Measurements from ENCODE around the gene DAAM1. TPM values are rescaled to one million over a fixed set of nuclear protein-coding genes. Genes with fewer than 3 reads are reported as not detected.

DAAM1 gene
- polyA plus RNA-seq, 2 of the 4 experiments (the other 2 are of a cell fraction) = 6.8 to 10.8 TPM

DNA sequence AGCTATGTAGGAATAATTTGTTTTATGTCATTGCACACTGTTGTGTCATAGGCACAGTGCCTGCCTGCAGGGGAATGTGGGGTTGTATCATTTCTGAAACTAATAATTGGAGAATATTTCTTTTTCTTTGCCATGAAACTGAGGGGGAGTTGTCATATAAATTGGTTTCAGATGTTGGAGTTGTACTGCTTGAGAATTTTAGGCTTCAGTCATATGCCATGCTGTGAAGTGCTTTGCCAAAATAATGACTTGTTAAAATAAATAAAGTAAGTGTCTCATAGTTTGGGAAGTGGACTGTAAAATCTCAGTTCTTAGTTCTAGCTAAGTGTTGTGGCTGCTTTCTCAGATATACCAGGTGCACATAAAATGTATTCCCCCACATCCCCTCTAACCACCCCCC lies 116.8 kb downstream of the DAAM1 start:
- Histone ChIP-seq H3K4me1 (peaks cover 27% of the 10 kb centered on the region), H3K27ac (peak overlapping the region in 1 of 2 experiments; percentile 14; a peak in 1 of 6 replicates), H3K4me3 (no peak overlapping the region), H3K9me3 (no peaks in the 10 kb centered on the region), H3K4me2 (no peak overlapping the region; the same call in 2 of the 3 replicates)
- TF ChIP-seq FOXS1 (CRISPR knock-in tag; IDR thresholded peaks at IDR 0.05) = no peak
- TF ChIP-seq RAD21 (conservative IDR thresholded peaks at IDR 0.05 in 1 of 2, IDR thresholded peaks at IDR 0.05 in 1 of 2) = no peak
- TF ChIP-seq, protein P1, sequence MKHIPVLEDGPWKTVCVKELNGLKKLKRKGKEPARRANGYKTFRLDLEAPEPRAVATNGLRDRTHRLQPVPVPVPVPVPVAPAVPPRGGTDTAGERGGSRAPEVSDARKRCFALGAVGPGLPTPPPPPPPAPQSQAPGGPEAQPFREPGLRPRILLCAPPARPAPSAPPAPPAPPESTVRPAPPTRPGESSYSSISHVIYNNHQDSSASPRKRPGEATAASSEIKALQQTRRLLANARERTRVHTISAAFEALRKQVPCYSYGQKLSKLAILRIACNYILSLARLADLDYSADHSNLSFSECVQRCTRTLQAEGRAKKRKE (CRISPR knock-in tag; IDR thresholded peaks at IDR 0.05; ENCODE audit: low read depth) = no peak
- TF ChIP-seq, protein P2, sequence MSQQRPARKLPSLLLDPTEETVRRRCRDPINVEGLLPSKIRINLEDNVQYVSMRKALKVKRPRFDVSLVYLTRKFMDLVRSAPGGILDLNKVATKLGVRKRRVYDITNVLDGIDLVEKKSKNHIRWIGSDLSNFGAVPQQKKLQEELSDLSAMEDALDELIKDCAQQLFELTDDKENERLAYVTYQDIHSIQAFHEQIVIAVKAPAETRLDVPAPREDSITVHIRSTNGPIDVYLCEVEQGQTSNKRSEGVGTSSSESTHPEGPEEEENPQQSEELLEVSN (IDR thresholded peaks at IDR 0.05; ENCODE audit: borderline replicate concordance, low read depth) = no peak
- TF ChIP-seq BHLHE40 (IDR thresholded peaks at IDR 0.05; ENCODE audit: low read depth, low read length) = no peak
- no peak for TF ChIP-seq FOSB (CRISPR knock-in tag; IDR thresholded peaks at IDR 0.05)
- no peak for TF ChIP-seq SREBF2 (IDR thresholded peaks at IDR 0.05)
- TF ChIP-seq, protein P3, sequence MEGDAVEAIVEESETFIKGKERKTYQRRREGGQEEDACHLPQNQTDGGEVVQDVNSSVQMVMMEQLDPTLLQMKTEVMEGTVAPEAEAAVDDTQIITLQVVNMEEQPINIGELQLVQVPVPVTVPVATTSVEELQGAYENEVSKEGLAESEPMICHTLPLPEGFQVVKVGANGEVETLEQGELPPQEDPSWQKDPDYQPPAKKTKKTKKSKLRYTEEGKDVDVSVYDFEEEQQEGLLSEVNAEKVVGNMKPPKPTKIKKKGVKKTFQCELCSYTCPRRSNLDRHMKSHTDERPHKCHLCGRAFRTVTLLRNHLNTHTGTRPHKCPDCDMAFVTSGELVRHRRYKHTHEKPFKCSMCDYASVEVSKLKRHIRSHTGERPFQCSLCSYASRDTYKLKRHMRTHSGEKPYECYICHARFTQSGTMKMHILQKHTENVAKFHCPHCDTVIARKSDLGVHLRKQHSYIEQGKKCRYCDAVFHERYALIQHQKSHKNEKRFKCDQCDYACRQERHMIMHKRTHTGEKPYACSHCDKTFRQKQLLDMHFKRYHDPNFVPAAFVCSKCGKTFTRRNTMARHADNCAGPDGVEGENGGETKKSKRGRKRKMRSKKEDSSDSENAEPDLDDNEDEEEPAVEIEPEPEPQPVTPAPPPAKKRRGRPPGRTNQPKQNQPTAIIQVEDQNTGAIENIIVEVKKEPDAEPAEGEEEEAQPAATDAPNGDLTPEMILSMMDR (IDR thresholded peaks at IDR 0.05) = no peak
- TF ChIP-seq PHF8 (IDR thresholded peaks at IDR 0.05; ENCODE audit: borderline replicate concordance, low read depth) = no peak
- no peak for TF ChIP-seq RARB (CRISPR knock-in tag; IDR thresholded peaks at IDR 0.05)
- TF ChIP-seq, protein P4, sequence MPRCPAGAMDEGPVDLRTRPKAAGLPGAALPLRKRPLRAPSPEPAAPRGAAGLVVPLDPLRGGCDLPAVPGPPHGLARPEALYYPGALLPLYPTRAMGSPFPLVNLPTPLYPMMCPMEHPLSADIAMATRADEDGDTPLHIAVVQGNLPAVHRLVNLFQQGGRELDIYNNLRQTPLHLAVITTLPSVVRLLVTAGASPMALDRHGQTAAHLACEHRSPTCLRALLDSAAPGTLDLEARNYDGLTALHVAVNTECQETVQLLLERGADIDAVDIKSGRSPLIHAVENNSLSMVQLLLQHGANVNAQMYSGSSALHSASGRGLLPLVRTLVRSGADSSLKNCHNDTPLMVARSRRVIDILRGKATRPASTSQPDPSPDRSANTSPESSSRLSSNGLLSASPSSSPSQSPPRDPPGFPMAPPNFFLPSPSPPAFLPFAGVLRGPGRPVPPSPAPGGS (IDR thresholded peaks at IDR 0.05) = no peak
- TF ChIP-seq JUN (IDR thresholded peaks at IDR 0.05) = no peak
- TF ChIP-seq, protein P5, sequence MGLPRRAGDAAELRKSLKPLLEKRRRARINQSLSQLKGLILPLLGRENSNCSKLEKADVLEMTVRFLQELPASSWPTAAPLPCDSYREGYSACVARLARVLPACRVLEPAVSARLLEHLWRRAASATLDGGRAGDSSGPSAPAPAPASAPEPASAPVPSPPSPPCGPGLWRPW (IDR thresholded peaks at IDR 0.05) = no peak
- TF ChIP-seq ESRRA (IDR thresholded peaks at IDR 0.05; ENCODE audit: borderline replicate concordance, low read length) = no peak
- ChIA-PET POLR2A (no interaction called here), CTCF (interaction anchor here (1.1 to 2.1 kb wide), 4 partner anchors 12 to 182 kb away, joined by 3 to 7 read pairs (median 5); no protein-coding TSS in a partner anchor)
- FAIRE-seq (no peak), DNase-seq (ENCODE audit: low read depth in 1 of 2, low spot score in 1 of 2) (no peak), ATAC-seq (no peak)

DNA sequence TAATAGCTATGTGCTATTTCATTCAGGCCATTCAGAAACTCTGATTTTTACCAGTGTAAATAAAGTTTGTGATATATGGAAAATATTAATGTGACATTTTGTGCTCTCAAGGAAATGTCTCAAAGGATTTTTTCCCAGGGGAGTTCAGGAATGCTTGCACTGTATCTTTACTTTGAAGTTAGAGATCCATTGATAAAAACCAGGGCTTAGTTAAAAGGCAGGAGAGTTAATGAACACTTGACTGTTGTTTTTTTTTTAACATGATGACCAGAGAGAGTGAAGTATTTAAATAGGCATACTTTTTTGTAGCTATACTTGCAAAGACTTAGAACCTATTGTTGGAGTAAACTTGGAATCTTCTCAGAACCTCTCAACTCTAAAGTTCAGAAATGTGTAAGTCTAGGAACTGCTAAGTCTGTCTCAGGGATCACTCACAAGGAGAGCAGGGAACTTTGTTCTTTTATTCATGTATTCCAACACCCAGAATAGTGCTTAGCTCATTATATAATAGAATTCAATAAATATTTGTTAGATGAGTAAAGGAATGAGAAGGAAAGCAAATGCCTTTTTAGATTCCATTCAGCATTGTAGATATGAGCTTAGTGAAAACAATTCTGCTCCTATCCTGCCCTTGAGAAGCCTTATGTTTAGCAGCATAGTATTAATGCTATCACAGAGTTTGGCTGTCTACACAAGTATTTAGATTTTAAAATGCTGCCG lies 117.5 kb downstream of the DAAM1 start:
- FAIRE-seq (no peak), DNase-seq (ENCODE audit: low read depth in 1 of 2, low spot score in 1 of 2) (no peak), ATAC-seq (no peak; a peak in 1 of 6 replicates)
- CTCF ChIA-PET = interaction anchor here (0.6 to 2.1 kb wide), 9 partner anchors 13 to 182 kb away, joined by 3 to 6 read pairs (median 4); no protein-coding TSS in a partner anchor
- Histone ChIP-seq H3K9me3 (no peaks in the 10 kb centered on the region), H3K4me1 (peaks cover 27% of the 10 kb centered on the region), H3K4me2 (peak overlapping the region; percentile 27), H3K27ac (peak overlapping the region; percentile 12 to 36; a peak in 2 of 6 replicates), H3K4me3 (no peak overlapping the region)
- no peak for TF ChIP-seq POLR2A (IDR thresholded peaks at IDR 0.05; ENCODE audit: low read length)
- TF ChIP-seq, protein P1 (CRISPR knock-in tag; IDR thresholded peaks at IDR 0.05; ENCODE audit: low read depth) = no peak
- POLR2A ChIA-PET = no interaction called here
- WGBS (ENCODE audit: missing lambda C conversion rate) = 57% methylated on average over 1 of the region's 1 CpG

DNA sequence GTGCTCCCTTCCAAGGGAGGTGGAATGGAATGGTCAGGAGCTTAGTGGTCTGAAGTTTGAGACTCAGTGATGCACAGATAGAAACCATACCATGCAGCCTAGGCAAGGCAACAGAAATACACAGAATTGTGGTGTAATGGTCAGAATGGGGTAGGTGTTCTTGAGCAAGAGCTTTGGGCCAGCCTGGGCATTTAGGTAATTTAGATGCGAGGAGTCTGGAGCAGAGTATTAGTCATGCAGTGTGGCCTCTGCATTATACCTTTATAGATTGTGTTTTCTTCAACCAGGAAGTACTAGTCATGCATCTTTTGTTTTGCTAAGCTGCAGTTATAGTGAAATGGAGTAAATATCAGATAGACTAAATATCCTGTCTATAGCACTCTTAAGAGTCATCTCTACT lies 118.3 kb downstream of the DAAM1 start:
- Histone ChIP-seq H3K4me1 (peaks cover 27% of the 10 kb centered on the region), H3K4me2 (peak overlapping the region; percentile 27), H3K4me3 (no peak overlapping the region), H3K9me3 (no peaks in the 10 kb centered on the region), H3K27ac (peak overlapping the region in 1 of 2 experiments; percentile 36; a peak in 2 of 6 replicates)
- WGBS (ENCODE audit: missing lambda C conversion rate) = 54% methylated on average over 1 of the region's 1 CpG
- no peak for TF ChIP-seq FOSL2 (IDR thresholded peaks at IDR 0.05)
- TF ChIP-seq FOSL2 (CRISPR knock-in tag; IDR thresholded peaks at IDR 0.05) = peak; percentile 39
- TF ChIP-seq NPAS2 (CRISPR knock-in tag; IDR thresholded peaks at IDR 0.05; ENCODE audit: borderline replicate concordance) = no peak
- ChIA-PET POLR2A (no interaction called here), CTCF (interaction anchor here (0.6 to 2.1 kb wide), 5 partner anchors 14 to 36 kb away, joined by 3 to 5 read pairs (median 4); no protein-coding TSS in a partner anchor)
- peak; percentile 50 to 63; a peak in 3 of 6 replicates for ATAC-seq
- no peak for FAIRE-seq
- peak in 1 of 2 experiments; percentile 28 for DNase-seq (ENCODE audit: low read depth in 1 of 2, low spot score in 1 of 2)

Data from A549 (cell line).